Subcutaneous abdominal adipose tissue (tissue), 5 donors: ENCODE data around the gene CCDC82.

ENCODE experiments used
- H3K27ac ChIP-seq: one replicate; pipeline ENCODE4 v1.7.0; 2013; ENCODE audit warnings: low read depth, mild to moderate bottlenecking, inconsistent platforms, low read length, moderate library complexity
- H3K27me3 ChIP-seq, 5 donors: one replicate each; pipeline ENCODE4 v1.7.0; 2013; ENCODE audit warnings: low read length in 5 of 5, inconsistent platforms in 1 of 5; ENCODE audit not compliant: control insufficient read depth in 5 of 5, insufficient read depth in 4 of 5
- H3K36me3 ChIP-seq, 5 donors: one replicate each; pipeline ENCODE4 v1.7.0; 2013; ENCODE audit warnings: low read length in 5 of 5; ENCODE audit not compliant: control insufficient read depth in 5 of 5, insufficient read depth in 5 of 5
- H3K4me1 ChIP-seq, 5 donors: one replicate each; pipeline ENCODE4 v1.7.0; 2013; ENCODE audit warnings: low read length in 5 of 5, mild to moderate bottlenecking in 3 of 5, moderate library complexity in 1 of 5; ENCODE audit not compliant: control insufficient read depth in 5 of 5, insufficient read depth in 5 of 5
- H3K4me3 ChIP-seq, 5 donors: one replicate each; pipeline ENCODE4 v1.7.0; 2013; ENCODE audit warnings: low read length in 5 of 5, low read depth in 1 of 5
- H3K9ac ChIP-seq, 5 donors: one replicate each; pipeline ENCODE4 v1.7.0; 2013; ENCODE audit warnings: low read length in 5 of 5, mild to moderate bottlenecking in 4 of 5, moderate library complexity in 3 of 5
- H3K9me3 ChIP-seq, 5 donors: one replicate each; pipeline ENCODE4 v1.7.0; 2013; ENCODE audit warnings: low read length in 5 of 5; ENCODE audit not compliant: control insufficient read depth in 5 of 5
- donor health status: healthy.
- donor health status: healthy.
- donor health status: healthy.
- donor health status: healthy.
- donor health status: healthy.

CCDC82 gene

DNA sequence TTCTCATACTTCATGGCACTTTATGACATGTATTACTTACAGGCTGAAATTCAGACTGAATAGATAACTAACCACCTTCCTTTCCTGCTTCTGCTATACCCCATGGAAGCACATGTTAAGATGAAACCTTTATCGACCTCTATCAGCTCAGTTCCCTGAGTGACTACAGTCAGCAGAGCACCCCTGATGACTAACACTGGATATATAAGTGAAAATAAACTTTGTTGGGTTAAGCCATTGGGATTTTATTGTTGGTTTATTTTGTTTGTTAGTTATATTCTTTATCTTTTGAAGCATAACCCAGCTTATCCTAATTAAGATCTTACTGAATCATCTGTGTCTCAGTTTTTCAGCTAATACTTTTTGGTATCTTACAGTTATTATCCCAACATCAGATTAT lies 23.7 kb downstream of the CCDC82 start:
- peaks cover 0 to 4% (median 0%) of the 10 kb centered on the region in 5 donors for H3K9me3 ChIP-seq
- no peak overlapping the region for H3K27ac ChIP-seq
- no peaks in the 10 kb centered on the region for H3K27me3 ChIP-seq
- H3K36me3 ChIP-seq, result peaks cover 10 to 41% (median 40%) of the 10 kb centered on the region in 5 donors
- no peak overlapping the region for H3K4me3 ChIP-seq
- H3K9ac ChIP-seq, result no peak overlapping the region
- no peaks in the 10 kb centered on the region for H3K4me1 ChIP-seq

DNA sequence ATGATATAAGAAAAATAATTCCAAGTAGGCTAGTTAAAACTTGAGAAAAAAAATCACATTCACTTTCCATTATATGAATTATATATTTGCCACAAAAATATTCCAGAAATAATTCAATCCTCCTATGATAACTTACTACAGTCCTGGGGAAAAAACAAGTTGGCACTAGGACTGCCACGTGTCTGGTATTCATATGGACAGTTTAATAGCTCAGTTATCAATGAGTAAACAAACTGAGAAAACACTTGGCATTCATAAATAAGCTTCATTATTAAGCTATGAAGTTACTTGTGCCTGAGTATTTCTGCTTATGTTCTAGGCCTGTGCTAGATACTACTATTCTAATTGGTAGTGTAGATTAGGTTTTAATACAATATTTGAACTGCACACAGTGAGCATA lies 24.2 kb downstream of the CCDC82 start:
- H3K4me1 ChIP-seq, result no peaks in the 10 kb centered on the region
- peaks cover 10 to 36% (median 35%) of the 10 kb centered on the region in 5 donors for H3K36me3 ChIP-seq
- H3K27me3 ChIP-seq, result no peaks in the 10 kb centered on the region
- no peak overlapping the region for H3K4me3 ChIP-seq
- no peak overlapping the region for H3K9ac ChIP-seq
- peaks cover 0 to 4% (median 0%) of the 10 kb centered on the region in 5 donors for H3K9me3 ChIP-seq
- no peak overlapping the region for H3K27ac ChIP-seq

DNA sequence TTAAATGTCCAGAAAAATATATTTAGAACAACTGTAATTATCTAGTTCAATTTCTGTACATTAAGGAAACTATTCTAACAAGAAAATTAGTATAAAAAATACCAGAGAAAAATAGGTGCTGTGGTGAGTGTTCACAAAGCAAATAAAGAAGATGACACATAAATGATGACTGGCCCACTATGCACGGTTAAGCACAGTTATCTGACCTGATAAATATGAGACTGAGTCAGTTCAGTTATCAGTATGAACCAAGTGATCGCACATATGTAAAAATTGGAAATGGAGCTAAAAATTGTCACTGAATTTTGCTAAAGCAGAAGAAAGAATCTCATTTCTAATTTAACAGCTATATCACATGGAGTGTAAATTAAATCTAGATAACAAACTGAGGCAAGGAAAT lies 27.9 kb downstream of the CCDC82 start:
- Histone ChIP-seq H3K4me1 (no peaks in the 10 kb centered on the region), H3K36me3 (peaks cover 18 to 37% (median 35%) of the 10 kb centered on the region in 5 donors)

DNA sequence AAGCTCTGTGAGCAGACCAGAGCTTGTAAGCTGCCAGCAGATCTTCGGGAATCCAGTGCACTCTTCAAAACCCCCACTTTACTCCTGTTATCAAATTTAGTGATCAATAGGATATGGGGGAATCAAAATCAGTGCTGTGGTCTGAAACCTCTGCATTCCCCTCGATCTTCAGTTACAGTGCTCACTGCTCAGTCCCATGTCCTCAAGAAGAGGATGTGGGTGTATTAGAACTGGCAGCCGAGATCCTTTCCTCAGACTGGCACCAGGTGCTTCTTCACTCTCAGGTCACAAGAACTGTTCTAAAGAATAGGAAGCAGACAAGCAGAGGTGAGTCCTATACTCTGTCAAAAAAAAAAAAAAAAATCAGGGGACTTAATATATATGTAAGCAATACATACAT lies 31.4 kb downstream of the CCDC82 start:
- no peak overlapping the region for H3K9ac ChIP-seq
- no peak overlapping the region for H3K4me3 ChIP-seq
- H3K36me3 ChIP-seq, result peaks cover 22 to 49% (median 41%) of the 10 kb centered on the region in 5 donors
- H3K4me1 ChIP-seq, result no peaks in the 10 kb centered on the region
- H3K9me3 ChIP-seq, result no peaks in the 10 kb centered on the region
- no peaks in the 10 kb centered on the region for H3K27me3 ChIP-seq
- H3K27ac ChIP-seq, result no peak overlapping the region

More for the DNA sequence above, 27.9 kb downstream of the CCDC82 start:
- no peaks in the 10 kb centered on the region for H3K27me3 ChIP-seq
- H3K4me3 ChIP-seq, result no peak overlapping the region
- H3K9ac ChIP-seq, result no peak overlapping the region
- no peak overlapping the region for H3K27ac ChIP-seq
- no peaks in the 10 kb centered on the region for H3K9me3 ChIP-seq

DNA sequence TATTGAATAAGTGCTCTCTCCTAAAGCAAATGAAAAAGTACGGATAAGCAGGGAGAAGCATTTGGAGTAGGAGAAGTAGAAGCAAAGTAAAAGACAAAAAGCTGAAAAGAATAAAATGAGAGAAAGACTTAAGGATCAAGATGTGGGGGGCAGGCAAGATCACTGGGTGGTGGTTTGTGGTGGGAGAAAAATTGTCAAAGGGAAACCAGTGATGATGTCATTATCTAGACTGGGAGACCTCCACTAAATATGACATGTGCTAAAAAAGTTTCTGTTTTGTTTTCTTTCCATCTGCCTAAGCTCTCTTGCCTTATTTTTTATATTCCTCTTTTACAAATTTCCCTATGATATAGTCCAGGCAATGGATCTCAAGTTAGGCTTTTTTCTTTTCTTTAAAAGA lies 31.9 kb downstream of the CCDC82 start:
- H3K9me3 ChIP-seq, result no peaks in the 10 kb centered on the region
- no peak overlapping the region for H3K9ac ChIP-seq
- no peak overlapping the region for H3K27ac ChIP-seq
- H3K27me3 ChIP-seq, result no peaks in the 10 kb centered on the region
- H3K4me1 ChIP-seq, result no peaks in the 10 kb centered on the region
- H3K4me3 ChIP-seq, result no peak overlapping the region
- H3K36me3 ChIP-seq, result peaks cover 22 to 53% (median 41%) of the 10 kb centered on the region in 5 donors

DNA sequence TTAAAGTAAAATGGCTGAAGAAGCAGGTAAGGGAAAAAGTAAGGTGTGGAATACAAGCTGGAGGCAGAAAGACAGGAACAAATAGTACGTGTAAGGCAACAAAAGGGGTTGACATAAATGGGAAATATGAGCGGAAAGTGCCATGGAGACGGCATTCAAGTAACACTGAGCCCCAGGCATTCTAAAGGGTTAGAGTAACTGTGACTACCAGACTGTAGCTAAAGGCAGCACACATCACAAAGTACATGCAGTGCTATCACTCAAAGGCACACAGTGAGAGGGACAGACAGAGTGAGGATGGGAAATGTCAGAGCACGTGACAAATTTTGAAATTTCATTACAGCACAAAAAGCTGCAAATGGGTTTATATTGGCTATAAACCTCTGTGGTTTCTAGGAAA lies 32.9 kb downstream of the CCDC82 start:
- Histone ChIP-seq H3K36me3 (peaks cover 22 to 56% (median 39%) of the 10 kb centered on the region in 5 donors), H3K4me3 (no peak overlapping the region), H3K9me3 (no peaks in the 10 kb centered on the region), H3K27me3 (no peaks in the 10 kb centered on the region), H3K4me1 (no peaks in the 10 kb centered on the region), H3K27ac (no peak overlapping the region), H3K9ac (no peak overlapping the region)

DNA sequence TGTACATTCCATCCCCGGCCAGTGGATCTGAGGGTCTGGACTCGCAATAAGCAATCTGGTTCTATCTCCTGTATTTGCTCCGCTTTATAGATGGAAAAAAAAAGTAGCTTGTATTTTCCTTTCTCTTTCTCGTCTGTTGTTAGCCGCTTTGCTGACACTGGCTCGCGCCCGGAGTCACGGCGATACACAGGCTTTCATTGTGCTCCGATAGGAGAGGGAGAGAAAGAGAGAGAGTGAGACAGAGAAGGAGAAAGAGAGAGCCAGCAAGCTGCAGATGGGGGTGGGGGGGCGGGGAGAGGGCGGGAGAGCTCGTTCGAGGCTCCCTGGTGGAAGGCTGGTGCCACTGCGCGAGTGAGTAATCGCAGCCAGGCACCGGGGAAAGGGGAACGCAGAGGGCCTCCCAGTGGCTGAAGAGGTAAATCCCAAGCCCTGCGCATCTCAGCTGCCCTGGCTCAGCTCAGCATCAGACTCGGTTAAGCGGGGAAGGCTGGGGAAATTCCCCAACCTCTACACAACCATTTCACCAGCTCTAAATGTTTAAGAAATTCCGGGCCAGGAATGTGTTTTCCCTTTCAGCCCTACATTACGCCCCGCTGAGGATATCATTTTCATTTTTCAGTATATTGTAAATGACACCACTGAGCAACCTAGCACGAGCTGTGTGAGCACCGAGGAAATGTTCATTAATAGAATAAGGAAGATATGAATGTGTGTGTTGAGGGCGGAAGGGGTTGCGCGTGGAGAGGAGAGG lies 46.6 kb downstream of the CCDC82 start, which contains the start of gene MAML2:
Gene MAML2 (minus strand): TSS at position 235 of the 751 bp plus-strand sequence. CDS start 1,300 bp downstream, outside the sequence.
- peaks cover 16 to 44% (median 40%) of the 10 kb centered on the region in 5 donors for H3K4me1 ChIP-seq
- no peaks in the 10 kb centered on the region for H3K9me3 ChIP-seq
- peak within 1 kb of the TSS; percentile 51 to 91 (median 89) for H3K9ac ChIP-seq
- H3K4me3 ChIP-seq, result peak within 1 kb of the TSS; percentile 78 to 99 (median 81)
- H3K36me3 ChIP-seq, result no peaks in the 10 kb centered on the region
- H3K27me3 ChIP-seq, result no peaks in the 10 kb centered on the region
- H3K27ac ChIP-seq, result peak within 1 kb of the TSS; percentile 96

DNA sequence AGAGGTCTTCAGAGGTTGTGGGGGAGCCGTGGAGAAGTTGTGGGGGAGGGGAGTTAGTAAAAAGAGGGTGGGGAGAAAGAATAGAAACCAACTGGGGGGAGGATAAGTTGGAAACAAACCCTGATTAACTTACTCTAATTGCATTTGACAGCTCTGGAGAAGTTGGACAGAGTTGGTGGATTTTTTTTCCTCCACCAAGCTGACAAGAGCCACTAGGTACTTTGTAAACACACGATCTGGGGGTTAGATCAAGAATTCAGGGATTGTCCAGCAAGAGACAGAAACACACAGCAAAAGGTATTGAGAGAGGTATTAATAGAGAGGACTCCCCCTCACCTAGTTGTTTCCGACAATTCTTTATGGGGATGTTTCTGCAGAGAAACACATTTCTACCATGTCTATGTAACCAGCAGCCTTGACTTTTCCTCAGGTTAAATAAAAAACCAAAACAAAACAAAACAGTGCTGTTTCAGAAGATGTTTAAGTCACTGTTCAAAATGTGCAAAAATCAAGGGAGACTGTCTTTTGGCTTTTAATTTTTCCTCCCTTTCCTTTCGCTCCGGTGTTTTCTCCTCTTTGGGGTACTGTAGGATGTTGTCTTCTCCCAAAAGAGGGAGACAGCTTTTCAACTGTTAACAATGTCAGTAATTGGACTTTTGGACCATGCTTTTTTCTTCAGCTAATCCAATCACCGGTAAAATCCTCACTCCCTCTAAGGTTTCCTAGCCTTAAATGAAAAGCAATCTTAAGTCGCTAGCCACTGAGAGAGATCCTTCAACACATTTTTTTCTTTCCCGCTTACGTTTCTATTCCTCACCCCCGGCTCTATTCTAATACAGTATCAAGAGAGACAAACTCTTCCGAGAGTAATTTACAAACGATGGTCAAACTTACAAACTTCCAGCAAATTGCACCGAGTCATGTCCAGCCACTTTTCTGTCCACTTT lies 47.4 kb downstream of the CCDC82 start:
- peak overlapping the region; percentile 96 for H3K27ac ChIP-seq
- H3K36me3 ChIP-seq, result no peaks in the 10 kb centered on the region
- H3K27me3 ChIP-seq, result no peaks in the 10 kb centered on the region
- H3K4me1 ChIP-seq, result peaks cover 16 to 50% (median 48%) of the 10 kb centered on the region in 5 donors
- H3K9me3 ChIP-seq, result no peaks in the 10 kb centered on the region
- H3K4me3 ChIP-seq, result peak overlapping the region; percentile 78 to 99 (median 81)
- H3K9ac ChIP-seq, result peak overlapping the region; percentile 51 to 91 (median 89)

DNA sequence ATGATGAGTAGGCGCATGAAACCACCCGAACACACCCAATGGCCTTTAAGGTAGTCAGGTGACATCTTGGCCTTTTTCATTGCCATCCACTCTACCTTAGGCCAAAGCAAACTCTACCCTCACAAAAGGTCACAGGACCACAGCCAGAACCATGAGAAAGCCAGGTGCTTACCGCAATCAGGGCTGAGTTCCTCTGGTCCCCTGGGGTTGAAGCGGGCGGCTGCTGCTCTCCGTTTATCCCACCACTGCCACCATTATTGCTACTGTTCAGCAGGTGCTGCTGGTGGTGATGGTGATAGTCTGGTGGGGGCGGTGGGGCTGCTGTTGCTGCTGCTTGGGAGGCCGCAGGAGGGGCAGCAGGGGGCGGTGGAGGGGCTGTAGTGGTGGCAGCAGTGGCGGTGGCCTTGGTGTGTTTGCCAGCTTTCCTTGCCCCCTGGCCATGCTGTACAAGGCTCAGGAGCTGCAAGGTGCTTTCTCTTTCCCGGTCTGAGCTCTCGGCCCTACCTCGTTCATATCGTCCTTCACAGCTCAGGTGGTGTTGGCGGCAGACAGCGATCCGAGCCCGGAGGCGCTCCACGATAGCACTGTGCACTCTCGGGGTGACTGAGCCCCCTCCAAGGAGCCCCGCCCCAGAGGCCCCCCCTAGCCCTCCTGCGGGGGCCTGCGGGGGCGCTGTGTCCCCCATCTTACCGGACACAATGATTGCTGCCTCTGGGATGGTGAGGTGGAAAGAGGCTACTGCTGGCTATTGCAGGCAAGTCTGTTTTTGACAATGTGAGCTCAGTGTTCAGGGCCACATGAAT lies 48.3 kb downstream of the CCDC82 start:
- peaks cover 16 to 52% (median 51%) of the 10 kb centered on the region in 5 donors for H3K4me1 ChIP-seq

More for the DNA sequence above, 48.3 kb downstream of the CCDC82 start:
- Histone ChIP-seq H3K9ac (peak overlapping the region; percentile 56 to 91 (median 89)), H3K27me3 (no peaks in the 10 kb centered on the region), H3K27ac (peak overlapping the region; percentile 96), H3K9me3 (no peaks in the 10 kb centered on the region), H3K36me3 (no peaks in the 10 kb centered on the region), H3K4me3 (peak overlapping the region; percentile 78 to 99 (median 81))
